Activated T-cell treated with anti-CD3 and anti-CD28 coated beads for 48 hours (primary cell): ENCODE measurements around the gene QKI.
"Not testable (repeated sequence)": the region's sequence is repeated elsewhere in the genome, so short reads cannot be mapped to it uniquely, and the experiment has no call there.

ENCODE experiments used
- DNase-seq: peaks from one replicate; pipeline ENCODE4 v3.0.0-alpha.2; 2020; ENCODE audit warnings: low read depth

QKI gene

GRCh38 chr6:163579880-163580295, 165.4 kb downstream of the QKI start:
- DNase-seq: no peak

DNA sequence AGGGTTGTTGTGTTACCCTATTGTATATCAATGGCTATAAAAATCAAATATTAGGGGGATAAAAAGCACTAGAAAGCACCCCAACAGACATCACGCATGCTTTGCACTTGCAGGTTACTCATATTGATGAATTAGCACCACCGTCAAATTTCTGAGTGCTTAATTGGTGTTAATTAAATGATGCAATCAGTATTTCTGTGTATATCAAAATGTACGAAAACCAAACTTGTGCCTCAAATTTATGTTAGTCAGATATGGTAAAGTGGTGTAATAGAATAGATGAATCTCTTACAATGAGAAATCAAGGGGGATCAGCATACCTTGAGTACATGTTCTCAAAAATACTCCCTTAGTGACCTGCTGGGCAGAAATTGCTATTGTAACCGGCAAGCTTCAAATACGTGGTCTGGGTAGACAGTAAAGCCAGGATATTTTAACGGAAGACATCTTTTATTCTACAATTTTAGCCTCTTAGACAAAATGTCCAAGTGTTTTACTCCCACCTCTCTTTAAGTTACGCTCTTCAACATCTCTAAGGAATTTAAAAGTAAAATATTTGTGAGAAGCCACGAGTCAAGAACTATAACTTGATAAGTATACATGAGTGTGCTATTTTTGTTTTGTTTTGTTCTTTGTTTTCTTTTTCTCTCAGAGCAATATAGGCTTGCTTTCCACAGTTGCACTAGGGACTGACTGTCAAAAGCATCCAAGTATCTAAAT, 166.0 kb downstream of the QKI start:
- no peak for DNase-seq

GRCh38 chr6:163583558-163583957, 169.0 kb downstream of the QKI start:
- no peak for DNase-seq

DNA sequence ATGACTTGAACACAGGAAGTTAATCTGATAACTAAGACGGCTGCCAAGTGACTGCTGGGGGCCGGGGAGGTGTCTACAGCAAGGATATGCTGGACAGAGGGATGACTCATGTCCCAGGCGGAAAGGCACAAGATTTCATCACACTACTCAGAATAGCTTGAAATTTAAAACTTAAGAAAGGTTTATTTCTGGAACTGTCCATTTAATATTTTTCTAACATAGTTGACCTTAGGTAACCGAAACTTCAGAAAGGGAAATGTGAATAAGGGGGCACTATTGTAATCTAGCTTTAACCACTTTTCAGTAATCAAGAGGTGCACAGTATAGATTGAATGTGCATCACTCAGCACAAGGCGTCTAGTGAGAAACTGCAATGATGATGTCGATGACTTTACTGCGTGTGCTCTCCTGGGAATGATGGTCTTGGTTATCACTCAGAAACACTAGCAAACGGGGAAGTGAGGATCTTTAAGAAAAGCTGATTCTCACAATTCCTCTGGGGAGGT, 171.5 kb downstream of the QKI start:
- DNase-seq: no peak

DNA sequence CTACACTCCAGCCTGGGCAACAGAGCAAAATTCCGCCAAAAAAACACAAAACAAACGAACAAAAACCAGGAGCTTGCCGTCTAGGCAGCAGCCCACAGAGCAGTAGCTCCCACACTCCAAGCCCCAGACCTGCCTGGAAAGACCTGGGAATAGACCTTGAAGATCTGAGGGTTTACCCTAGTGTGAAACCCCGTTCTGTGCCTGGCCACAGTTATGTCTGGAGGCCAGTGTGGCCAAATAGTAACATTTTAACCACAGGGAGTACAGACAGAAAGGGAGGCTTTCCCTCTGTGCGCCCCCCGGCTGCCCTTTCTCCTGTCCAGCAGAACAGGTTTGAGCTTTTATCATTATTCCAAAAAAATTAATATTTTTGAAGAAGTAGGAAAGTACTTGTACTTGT, 172.4 kb downstream of the QKI start:
- no peak for DNase-seq

- DNase-seq: no peak
Measured at GRCh38 chr6:163588220-163588919, 173.9 kb downstream of the QKI start.

DNA sequence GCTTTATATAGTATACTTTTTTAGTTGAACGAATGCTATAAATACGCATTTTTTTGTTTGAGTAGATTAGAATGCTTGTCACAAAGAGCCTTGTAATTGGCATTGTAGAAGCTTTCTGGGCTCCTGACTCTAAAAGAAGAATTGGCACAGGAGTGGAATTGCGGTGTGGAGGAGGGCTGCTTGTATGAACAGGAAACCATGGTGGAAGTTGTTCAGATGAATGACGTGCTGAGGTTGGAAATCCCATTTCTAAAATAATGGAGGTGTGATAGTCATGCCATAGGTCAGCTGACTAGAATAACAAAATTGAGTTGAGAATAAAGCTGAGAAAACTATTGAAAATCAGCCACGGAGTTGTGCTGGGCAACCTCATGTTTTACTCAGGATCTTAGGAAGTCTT, 174.9 kb downstream of the QKI start:
- no peak for DNase-seq

GRCh38 chr6:163590132-163590531, 175.6 kb downstream of the QKI start:
- not testable (repeated sequence) for DNase-seq

- no peak for DNase-seq
Measured at GRCh38 chr6:163592872-163593271, 178.4 kb downstream of the QKI start.

- no peak for DNase-seq
Measured at GRCh38 chr6:163596174-163596573, 181.7 kb downstream of the QKI start.

DNA sequence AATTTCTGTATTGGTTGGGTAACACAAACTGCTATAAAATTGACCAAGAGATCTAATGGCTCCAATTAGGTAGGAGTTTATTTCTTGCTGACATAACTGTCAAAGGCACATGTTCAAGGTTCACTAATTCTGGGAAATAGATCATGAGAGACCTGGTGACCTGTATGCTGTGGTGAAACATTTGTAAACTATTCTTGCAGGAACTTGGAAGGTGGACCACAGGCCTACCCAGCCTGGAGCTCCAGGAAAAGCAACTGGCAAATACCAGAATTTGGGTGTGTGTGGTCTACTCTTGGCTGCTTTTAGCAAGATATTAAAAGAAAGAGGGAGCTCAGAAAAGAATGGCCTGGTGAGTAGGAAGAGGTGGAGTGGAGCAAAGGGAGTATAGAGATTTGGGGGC, 184.6 kb downstream of the QKI start:
- no peak for DNase-seq

DNA sequence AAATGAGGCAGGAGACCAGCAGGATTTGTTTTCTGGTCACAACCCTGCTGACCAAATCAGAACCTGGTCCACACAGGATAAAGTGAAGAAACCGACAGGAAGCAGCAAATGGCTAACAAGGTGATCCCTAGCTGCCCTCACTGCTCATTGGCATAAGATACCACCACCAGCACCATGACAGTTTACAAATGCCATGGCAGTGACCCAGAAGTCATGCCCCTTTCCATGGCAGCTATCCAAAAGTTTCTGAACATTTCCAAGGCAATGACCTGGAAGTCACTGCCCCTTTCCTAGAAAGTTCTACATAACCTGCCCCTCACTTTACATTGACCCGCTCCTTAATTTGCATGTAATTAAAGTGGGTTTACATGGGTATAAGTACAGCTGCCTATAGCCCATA, 185.2 kb downstream of the QKI start:
- DNase-seq: no peak

DNA sequence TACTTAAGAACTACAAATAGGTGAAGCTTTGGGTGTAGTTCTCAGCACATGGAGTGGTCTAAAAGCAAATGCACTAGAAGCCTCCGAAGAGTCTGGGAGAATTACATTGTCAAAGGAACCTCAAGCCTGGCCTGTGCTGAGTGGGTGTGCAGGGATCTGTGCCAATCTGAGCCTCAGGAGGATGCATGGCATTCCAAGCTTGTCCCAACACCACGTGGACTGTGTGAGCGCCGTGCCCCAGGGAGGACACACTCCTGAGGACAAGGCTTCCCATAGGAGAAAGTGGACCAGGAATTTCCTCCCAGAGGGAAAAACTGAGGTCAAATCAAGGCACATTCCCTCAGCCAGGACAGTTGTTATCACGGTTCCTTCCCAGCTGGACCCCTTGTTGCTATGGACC, 185.8 kb downstream of the QKI start:
- no peak for DNase-seq

DNA sequence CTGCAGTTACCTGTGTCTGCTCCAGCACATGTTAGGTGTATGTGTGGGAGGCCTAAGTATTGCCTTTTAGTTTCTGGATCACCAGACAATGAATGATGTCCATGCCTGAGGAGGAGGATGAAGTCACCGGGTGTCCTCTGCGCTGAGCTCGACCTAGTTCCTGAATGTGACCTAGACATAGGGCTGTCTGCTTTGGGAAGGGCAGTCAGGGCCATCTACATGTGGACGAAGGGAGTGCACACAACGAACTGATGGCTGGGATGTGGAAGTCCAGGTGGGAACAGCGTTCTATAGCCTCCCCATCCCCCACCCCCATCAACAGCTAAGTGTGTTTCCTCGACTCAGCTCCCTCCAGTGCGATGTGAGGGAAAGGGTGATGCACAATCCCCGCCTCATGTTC, 186.3 kb downstream of the QKI start:
- DNase-seq: no peak

- DNase-seq: no peak
Measured at GRCh38 chr6:163602851-163603250, 188.3 kb downstream of the QKI start.

GRCh38 chr6:163603395-163603794, 188.9 kb downstream of the QKI start:
- no peak for DNase-seq

DNA sequence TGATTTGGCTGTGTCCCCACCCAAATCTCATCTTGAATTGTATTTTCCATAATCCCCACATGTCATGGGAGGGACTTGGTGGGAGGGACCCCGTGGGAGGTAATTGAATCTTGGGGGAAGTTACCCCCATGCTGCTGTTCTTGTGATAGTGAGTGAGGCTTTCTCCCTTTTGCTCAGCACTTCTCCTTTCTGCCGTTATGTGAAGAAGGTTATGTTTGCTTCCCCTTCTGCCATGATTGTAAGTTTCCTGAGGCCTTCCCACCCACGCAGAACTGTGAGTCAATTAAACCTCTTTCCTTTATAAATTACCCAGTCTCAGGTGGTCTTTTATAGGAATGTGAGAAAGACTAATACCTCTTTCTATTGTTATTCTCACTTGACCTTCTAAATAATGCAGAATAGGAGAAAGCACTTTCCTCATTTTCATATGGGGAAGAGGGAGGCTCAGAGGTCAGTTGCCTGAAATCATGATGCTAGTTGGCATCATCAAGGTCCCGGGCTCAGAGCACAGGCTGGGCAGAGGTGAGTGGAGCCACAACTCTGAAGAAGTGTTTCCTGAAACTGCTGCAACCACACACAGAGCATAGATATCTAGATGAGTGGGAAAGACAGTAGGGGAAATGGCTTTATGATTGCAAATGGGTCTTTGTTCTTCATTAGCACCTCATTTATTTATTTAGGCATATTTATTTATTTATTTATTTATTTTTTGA, 191.0 kb downstream of the QKI start:
- no peak for DNase-seq

GRCh38 chr6:163607792-163608191, 193.3 kb downstream of the QKI start:
- DNase-seq: no peak

DNA sequence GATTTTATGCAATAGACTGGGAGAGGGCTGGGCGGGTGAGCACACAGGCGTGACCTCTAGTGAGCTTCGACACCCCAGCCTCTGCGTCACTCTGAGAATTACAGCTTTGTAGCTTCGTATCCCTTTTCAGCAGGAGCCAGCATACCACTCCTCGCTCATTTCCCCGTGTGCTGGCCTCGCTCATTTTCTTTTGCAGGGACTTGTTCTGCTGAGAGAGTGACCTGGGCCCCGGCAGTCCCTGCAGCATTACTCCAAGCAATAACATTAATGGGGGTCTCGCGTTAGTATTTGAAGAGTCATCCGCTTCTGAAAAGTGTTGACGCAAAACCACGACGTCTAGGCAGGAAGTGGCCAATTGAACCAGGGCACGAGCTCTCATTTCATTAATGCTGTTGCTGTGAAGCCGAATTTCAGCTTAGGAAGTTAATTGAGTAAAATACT, 193.7 kb downstream of the QKI start:
- no peak for DNase-seq

DNA sequence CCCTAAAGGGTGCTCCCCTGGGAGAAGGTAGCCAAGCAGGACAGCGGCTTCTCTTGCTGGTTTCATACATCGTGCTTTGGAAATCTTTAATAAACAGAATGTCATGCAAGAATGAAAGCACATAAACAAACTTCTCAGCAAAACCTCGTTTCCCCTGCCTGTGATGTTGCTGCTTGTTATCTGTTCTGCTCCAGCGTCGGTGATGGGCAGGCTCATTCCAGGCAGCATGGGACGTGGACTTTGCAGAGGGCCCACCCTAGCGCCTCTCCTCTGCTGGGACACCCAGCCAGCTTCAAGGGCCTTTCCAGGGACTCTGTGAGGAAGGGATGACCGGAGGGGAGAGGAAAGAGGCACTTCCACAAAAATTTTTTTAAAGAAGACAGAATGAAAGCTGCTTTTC, 197.7 kb downstream of the QKI start:
- DNase-seq: no peak

DNA sequence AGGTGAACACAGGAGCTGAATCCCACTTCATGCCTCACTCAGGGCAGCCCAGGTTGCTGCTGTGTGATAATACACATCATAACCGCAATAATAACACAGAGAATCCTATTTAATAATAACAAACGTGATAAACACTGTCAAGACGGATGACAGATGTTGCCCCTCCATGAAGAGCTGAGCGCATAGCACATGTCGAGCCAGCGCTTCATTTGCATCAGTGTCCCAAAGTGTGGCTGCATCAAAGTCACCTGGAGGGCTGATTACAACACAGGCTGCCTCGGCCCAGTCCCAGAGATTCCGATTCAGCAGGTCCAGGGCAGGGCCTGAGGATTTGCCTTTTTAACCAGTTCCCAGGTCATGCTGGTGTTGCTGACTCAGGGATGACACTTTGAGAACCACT, 198.5 kb downstream of the QKI start:
- no peak for DNase-seq

GRCh38 chr6:163613668-163614067, 199.2 kb downstream of the QKI start:
- DNase-seq: no peak

- no peak for DNase-seq
Measured at GRCh38 chr6:163616452-163616851, 201.9 kb downstream of the QKI start.
